Stimulated activated naive CD8-positive, alpha-beta T cell treated with anti-CD3 and anti-CD28 coated beads, Interleukin-15, Interleukin-2, amounts not matched to agents 100 ng/mL and 50 ng/mL, for 24 hours (primary cell): ENCODE results near the gene DRAXIN.
"Not testable (repeated sequence)": the region's sequence is repeated elsewhere in the genome, so short reads cannot be mapped to it uniquely, and the experiment has no call there.

Experiments
- H3K27ac Mint-ChIP-seq: one replicate; pipeline ENCODE4 v1.8.0; 2021; ENCODE audit warnings: mild to moderate bottlenecking, mixed read lengths
- H3K27me3 Mint-ChIP-seq: one replicate; pipeline ENCODE4 v1.8.0; 2021; ENCODE audit warnings: mixed read lengths
- H3K36me3 Mint-ChIP-seq: one replicate; pipeline ENCODE4 v1.8.0; 2021; ENCODE audit warnings: low read depth, mixed read lengths
- H3K4me1 Mint-ChIP-seq: one replicate; pipeline ENCODE4 v1.8.0; 2021; ENCODE audit warnings: low read depth, mixed read lengths
- H3K4me3 Mint-ChIP-seq: one replicate; pipeline ENCODE4 v1.8.0; 2021; ENCODE audit warnings: mild to moderate bottlenecking, mixed read lengths
- H3K9me3 Mint-ChIP-seq: one replicate; pipeline ENCODE4 v1.8.0; 2021; ENCODE audit warnings: mixed read lengths

The DRAXIN gene

GRCh38 chr1:11691302-11691914 lies at the start of gene DRAXIN:
Gene DRAXIN, plus strand, starts transcription at chr1:11691710. Its CDS starts 14,549 bp downstream, at chr1:11706259.
- Mint-ChIP-seq H3K36me3 (no peaks in the 10 kb centered on the region), H3K4me3 (peak within 1 kb of the TSS; percentile 71), H3K9me3 (no peaks in the 10 kb centered on the region), H3K27me3 (peaks cover 40% of the 10 kb centered on the region), H3K4me1 (peaks cover 26% of the 10 kb centered on the region), H3K27ac (no peak within 1 kb of the TSS)

- H3K9me3 Mint-ChIP-seq: no peaks in the 10 kb centered on the region
- H3K27ac Mint-ChIP-seq: no peak overlapping the region
- no peaks in the 10 kb centered on the region for H3K4me1 Mint-ChIP-seq
- no peaks in the 10 kb centered on the region for H3K36me3 Mint-ChIP-seq
- H3K4me3 Mint-ChIP-seq: no peak overlapping the region
- H3K27me3 Mint-ChIP-seq: peaks cover 4% of the 10 kb centered on the region
Observed at GRCh38 chr1:11641776-11642305, 49.7 kb upstream of the DRAXIN start.

- not testable (repeated sequence) for H3K4me3 Mint-ChIP-seq, H3K9me3 Mint-ChIP-seq, H3K27ac Mint-ChIP-seq, H3K36me3 Mint-ChIP-seq, H3K4me1 Mint-ChIP-seq, H3K27me3 Mint-ChIP-seq
Observed at GRCh38 chr1:11642418-11643017, 49.0 kb upstream of the DRAXIN start.

- H3K4me3 Mint-ChIP-seq: no peak overlapping the region
- H3K4me1 Mint-ChIP-seq: no peaks in the 10 kb centered on the region
- no peaks in the 10 kb centered on the region for H3K9me3 Mint-ChIP-seq
- no peaks in the 10 kb centered on the region for H3K36me3 Mint-ChIP-seq
- H3K27ac Mint-ChIP-seq: no peak overlapping the region
- H3K27me3 Mint-ChIP-seq: no peaks in the 10 kb centered on the region
Observed at GRCh38 chr1:11643782-11644181, 47.7 kb upstream of the DRAXIN start.

- H3K4me1 Mint-ChIP-seq: peaks cover 6% of the 10 kb centered on the region
- H3K36me3 Mint-ChIP-seq: no peaks in the 10 kb centered on the region
- no peak overlapping the region for H3K4me3 Mint-ChIP-seq
- no peaks in the 10 kb centered on the region for H3K9me3 Mint-ChIP-seq
- no peak overlapping the region for H3K27ac Mint-ChIP-seq
- H3K27me3 Mint-ChIP-seq: no peaks in the 10 kb centered on the region
Observed at GRCh38 chr1:11645270-11645669, 46.2 kb upstream of the DRAXIN start.

- Mint-ChIP-seq H3K9me3 (no peaks in the 10 kb centered on the region), H3K27me3 (no peaks in the 10 kb centered on the region), H3K27ac (no peak overlapping the region), H3K4me1 (peaks cover 11% of the 10 kb centered on the region), H3K36me3 (no peaks in the 10 kb centered on the region), H3K4me3 (no peak overlapping the region)
Observed at GRCh38 chr1:11645670-11646265, 45.7 kb upstream of the DRAXIN start.

- Mint-ChIP-seq H3K4me1 (peaks cover 17% of the 10 kb centered on the region), H3K27me3 (no peaks in the 10 kb centered on the region), H3K4me3 (no peak overlapping the region), H3K27ac (no peak overlapping the region), H3K36me3 (no peaks in the 10 kb centered on the region), H3K9me3 (no peaks in the 10 kb centered on the region)
Observed at GRCh38 chr1:11646317-11646716, 45.2 kb upstream of the DRAXIN start.

GRCh38 chr1:11647333-11647732 lies 44.2 kb upstream of the DRAXIN start:
- Mint-ChIP-seq H3K27ac (no peak overlapping the region), H3K4me3 (no peak overlapping the region), H3K27me3 (no peaks in the 10 kb centered on the region), H3K4me1 (peaks cover 19% of the 10 kb centered on the region), H3K9me3 (no peaks in the 10 kb centered on the region), H3K36me3 (no peaks in the 10 kb centered on the region)

GRCh38 chr1:11648039-11648438 lies 43.5 kb upstream of the DRAXIN start:
- Mint-ChIP-seq H3K9me3 (no peaks in the 10 kb centered on the region), H3K27me3 (no peaks in the 10 kb centered on the region), H3K36me3 (no peaks in the 10 kb centered on the region), H3K4me1 (peaks cover 19% of the 10 kb centered on the region), H3K27ac (no peak overlapping the region), H3K4me3 (no peak overlapping the region)

- no peaks in the 10 kb centered on the region for H3K9me3 Mint-ChIP-seq
- H3K36me3 Mint-ChIP-seq: no peaks in the 10 kb centered on the region
- H3K27ac Mint-ChIP-seq: no peak overlapping the region
- H3K4me1 Mint-ChIP-seq: peaks cover 19% of the 10 kb centered on the region
- H3K27me3 Mint-ChIP-seq: no peaks in the 10 kb centered on the region
- H3K4me3 Mint-ChIP-seq: no peak overlapping the region
Observed at GRCh38 chr1:11648732-11649158, 42.8 kb upstream of the DRAXIN start.

- Mint-ChIP-seq H3K4me3 (no peak overlapping the region), H3K27ac (no peak overlapping the region), H3K9me3 (no peaks in the 10 kb centered on the region), H3K36me3 (no peaks in the 10 kb centered on the region), H3K27me3 (no peaks in the 10 kb centered on the region), H3K4me1 (peaks cover 19% of the 10 kb centered on the region)
Observed at GRCh38 chr1:11649237-11649623, 42.3 kb upstream of the DRAXIN start.

- H3K4me1 Mint-ChIP-seq: peaks cover 19% of the 10 kb centered on the region
- peak overlapping the region; percentile 58 for H3K27ac Mint-ChIP-seq
- no peaks in the 10 kb centered on the region for H3K36me3 Mint-ChIP-seq
- H3K4me3 Mint-ChIP-seq: peak overlapping the region; percentile 53
- no peaks in the 10 kb centered on the region for H3K9me3 Mint-ChIP-seq
- no peaks in the 10 kb centered on the region for H3K27me3 Mint-ChIP-seq
Observed at GRCh38 chr1:11649624-11650330, 41.7 kb upstream of the DRAXIN start.

GRCh38 chr1:11650331-11650991 lies 41.0 kb upstream of the DRAXIN start:
- H3K9me3 Mint-ChIP-seq: no peaks in the 10 kb centered on the region
- H3K27ac Mint-ChIP-seq: peak overlapping the region; percentile 58
- H3K4me3 Mint-ChIP-seq: peak overlapping the region; percentile 77
- peaks cover 21% of the 10 kb centered on the region for H3K4me1 Mint-ChIP-seq
- no peaks in the 10 kb centered on the region for H3K36me3 Mint-ChIP-seq
- no peaks in the 10 kb centered on the region for H3K27me3 Mint-ChIP-seq

GRCh38 chr1:11651017-11651416 lies 40.5 kb upstream of the DRAXIN start:
- no peaks in the 10 kb centered on the region for H3K27me3 Mint-ChIP-seq
- H3K4me3 Mint-ChIP-seq: peak overlapping the region; percentile 77
- peaks cover 27% of the 10 kb centered on the region for H3K4me1 Mint-ChIP-seq
- H3K27ac Mint-ChIP-seq: peak overlapping the region; percentile 33
- no peaks in the 10 kb centered on the region for H3K36me3 Mint-ChIP-seq
- no peaks in the 10 kb centered on the region for H3K9me3 Mint-ChIP-seq
